HG03103 (cell line): Measurements from ENCODE around the gene KLK6.

Source experiments
- ATAC-seq: cut with Tn5 transposase; IDR thresholded peaks from one replicate; pipeline ENCODE4 v1.9.1; 2021; ENCODE audit warnings: low read depth; ENCODE audit not compliant: unreplicated experiment

KLK6 gene

GRCh38 chr19:50959731-50960500, 9.5 kb downstream of the KLK6 start:
- ATAC-seq = no peak

- no peak for ATAC-seq
Observed at GRCh38 chr19:50957587-50957986, 11.8 kb downstream of the KLK6 start.

GRCh38 chr19:50952910-50953309, 16.5 kb downstream of the KLK6 start, which contains the start of gene KLK5:
Gene KLK5 (minus strand): TSS chr19:50953038. CDS start chr19:50952657, 381 bp downstream.
- no peak for ATAC-seq

GRCh38 chr19:50949861-50950260, 19.5 kb downstream of the KLK6 start:
- ATAC-seq = no peak

- no peak for ATAC-seq
Observed at GRCh38 chr19:50947123-50947522, 22.3 kb downstream of the KLK6 start.

GRCh38 chr19:50944795-50945194, 24.6 kb downstream of the KLK6 start:
- no peak for ATAC-seq

GRCh38 chr19:50943074-50943828, 26.1 kb downstream of the KLK6 start:
- no peak for ATAC-seq

- ATAC-seq = no peak
Observed at GRCh38 chr19:50939596-50939995, 29.8 kb downstream of the KLK6 start.

GRCh38 chr19:50933640-50934039, 35.8 kb downstream of the KLK6 start:
- ATAC-seq = no peak

GRCh38 chr19:50932690-50933083, 36.7 kb downstream of the KLK6 start:
- no peak for ATAC-seq

GRCh38 chr19:50932018-50932689, 37.2 kb downstream of the KLK6 start:
- ATAC-seq = no peak

GRCh38 chr19:50931023-50931422, 38.4 kb downstream of the KLK6 start:
- ATAC-seq = no peak

GRCh38 chr19:50928831-50929230, 40.6 kb downstream of the KLK6 start:
- ATAC-seq = no peak

GRCh38 chr19:50926144-50926543, 43.2 kb downstream of the KLK6 start:
- ATAC-seq = no peak

- no peak for ATAC-seq
Observed at GRCh38 chr19:50925734-50926133, 43.7 kb downstream of the KLK6 start.

- no peak for ATAC-seq
Observed at GRCh38 chr19:50924586-50924985, 44.8 kb downstream of the KLK6 start.

GRCh38 chr19:50922317-50922853, 47.0 kb downstream of the KLK6 start:
- ATAC-seq = no peak

GRCh38 chr19:50921426-50922316, 47.7 kb downstream of the KLK6 start:
- no peak for ATAC-seq

GRCh38 chr19:50916069-50916468, 53.3 kb downstream of the KLK6 start:
- ATAC-seq = no peak
